ENCODE results near the gene SLC16A12. TPM values are rescaled to one million over a fixed set of nuclear protein-coding genes. Genes with fewer than 3 reads are reported as not detected.

The SLC16A12 gene
- total and polyA plus RNA-seq, 2 of the 8 experiments (the other 6 are each of a cell fraction or from before 2014, with no cell fraction given): 1.6 to 1.9 TPM

GRCh38 chr10:89576022-89576421 lies 40.6 kb upstream of the SLC16A12 start:
- H2BK5ac ChIP-seq (ENCODE audit: low read depth, low read length): no peak overlapping the region
- no peak overlapping the region for H3K4me2 ChIP-seq (ENCODE audit: insufficient read depth in 1 of 2, low read depth in 2 of 2, low read length in 2 of 2)
- no peak overlapping the region for H4K91ac ChIP-seq (replicated peaks; ENCODE audit: insufficient read length, low read length)
- no peak overlapping the region for H3K14ac ChIP-seq (ENCODE audit: insufficient read length)
- H3K9me3 ChIP-seq (ENCODE audit: insufficient read depth in 2 of 2, low read depth in 1 of 2, low read length in 1 of 2): no peaks in the 10 kb centered on the region
- no peaks in the 10 kb centered on the region for H3K79me2 ChIP-seq (ENCODE audit: control insufficient read depth in 1 of 2, insufficient read depth in 2 of 2, low read length in 2 of 2)
- no peak overlapping the region for H3K9ac ChIP-seq (replicated peaks in 1 of 4; ENCODE audit: extremely low read depth in 1 of 4, low read depth in 3 of 4, low read length in 3 of 4)
- no peak overlapping the region for H2AK5ac ChIP-seq (ENCODE audit: low read depth, low read length)
- ChIA-PET CTCF (ENCODE audit: partially characterized antibody) (no interaction called here), POLR2A (ENCODE audit: partially characterized antibody) (no interaction called here)
- DNase-seq (ENCODE audit: low read depth in 1 of 2, low spot score in 2 of 2) (no peak), FAIRE-seq (no peak)
- no peak overlapping the region for H3K4ac ChIP-seq (replicated peaks; ENCODE audit: insufficient read length, low read depth, low read length)
- H3K27me3 ChIP-seq (replicated peaks in 1 of 4; ENCODE audit: control insufficient read depth in 3 of 4, extremely low read depth in 1 of 4, insufficient read depth in 3 of 4, low read length in 3 of 4): no peaks in the 10 kb centered on the region
- H2BK15ac ChIP-seq (ENCODE audit: low read length): no peak overlapping the region
- H2BK12ac ChIP-seq (ENCODE audit: low read depth, low read length): no peak overlapping the region
- no peak overlapping the region for H4K8ac ChIP-seq (ENCODE audit: extremely low read depth, insufficient read depth, low read length)
- WGBS, 2 experiments (ENCODE audit: extremely low coverage in 1 of 2, insufficient coverage in 1 of 2, insufficient read length in 1 of 2, insufficient replicate concordance in 2 of 2, low coverage in 1 of 2, low lambda C conversion rate in 2 of 2, missing lambda C conversion rate in 1 of 2): 93% methylated on average over 3 of the region's 3 CpGs; no CpG with 5 or more reads in 1 of the 2 experiments
- no peak overlapping the region for H2BK20ac ChIP-seq (ENCODE audit: low read length)
- no peak overlapping the region for H4K5ac ChIP-seq (ENCODE audit: insufficient read length, low read depth, low read length)
- H3K18ac ChIP-seq (ENCODE audit: extremely low read depth, low read length): no peak overlapping the region
- no peak overlapping the region for H3K23ac ChIP-seq (ENCODE audit: insufficient read length)
- H3K4me3 ChIP-seq (ENCODE audit: extremely low read depth in 1 of 4, insufficient read depth in 2 of 4, low read depth in 3 of 4, low read length in 4 of 4): no peak overlapping the region
- no peak overlapping the region for H2BK120ac ChIP-seq (replicated peaks; ENCODE audit: low read depth, low read length)
- H3K36me3 ChIP-seq (ENCODE audit: control insufficient read depth in 2 of 4, insufficient read depth in 4 of 4, low read length in 3 of 4): no peaks in the 10 kb centered on the region
- H3K79me1 ChIP-seq (ENCODE audit: low read depth, low read length): no peaks in the 10 kb centered on the region
- H3K4me1 ChIP-seq (replicated peaks in 1 of 4; ENCODE audit: control insufficient read depth in 3 of 4, insufficient read depth in 4 of 4, low read length in 3 of 4): no peaks in the 10 kb centered on the region
- no peak overlapping the region for H3K56ac ChIP-seq (replicated peaks; ENCODE audit: insufficient read length, low read depth, low read length)
- H3K23me2 ChIP-seq (ENCODE audit: low read depth, low read length): no peaks in the 10 kb centered on the region
- H3K27ac ChIP-seq (ENCODE audit: low read depth, low read length): no peak overlapping the region
- H4K20me1 ChIP-seq (replicated peaks in 1 of 2; ENCODE audit: control insufficient read depth in 1 of 2, insufficient read depth in 2 of 2, low read length in 2 of 2): no peaks in the 10 kb centered on the region
- H2AFZ ChIP-seq (ENCODE audit: low read length): no peak overlapping the region
- TF ChIP-seq PHF8 (conservative IDR thresholded peaks at IDR 0.05; ENCODE audit: low read depth, low read length) (no peak), JUND (IDR thresholded peaks at IDR 0.05; ENCODE audit: low read length) (no peak), TEAD4 (IDR thresholded peaks at IDR 0.05; ENCODE audit: low read depth, low read length) (no peak), RBBP5 (IDR thresholded peaks at IDR 0.05; ENCODE audit: borderline replicate concordance, low read depth, low read length) (no peak), CTBP2 (IDR thresholded peaks at IDR 0.05; ENCODE audit: borderline replicate concordance, insufficient read depth, insufficient read length, low read length) (no peak), KDM5A (IDR thresholded peaks at IDR 0.05; ENCODE audit: low read length) (no peak), KDM1A (IDR thresholded peaks at IDR 0.05; ENCODE audit: borderline replicate concordance, low read length) (no peak), CBX8 (IDR thresholded peaks at IDR 0.05; ENCODE audit: borderline replicate concordance, low read depth, low read length) (no peak), BCL11A (IDR thresholded peaks at IDR 0.05; ENCODE audit: low read depth in 2 of 2, low read length in 2 of 2) (no peak), MAX (IDR thresholded peaks at IDR 0.05) (no peak), SIRT6 (IDR thresholded peaks at IDR 0.05; ENCODE audit: low read length) (no peak), GTF2F1 (IDR thresholded peaks at IDR 0.05; ENCODE audit: borderline replicate concordance, low read depth, low read length) (no peak), BRCA1 (IDR thresholded peaks at IDR 0.05; ENCODE audit: low read depth, low read length) (no peak), ASH2L (IDR thresholded peaks at IDR 0.05; ENCODE audit: low read length) (no peak), FOSL1 (IDR thresholded peaks at IDR 0.05; ENCODE audit: insufficient read depth, low read depth, low read length) (no peak), SRF (IDR thresholded peaks at IDR 0.05; ENCODE audit: low read depth, low read length) (no peak)

Measured in H1 (cell line).